GM21367 (cell line): ENCODE results near the gene MRPL17.
"Not testable (repeated sequence)": the region's sequence is repeated elsewhere in the genome, so short reads cannot be mapped to it uniquely, and the experiment has no call there.

ENCODE experiments used
- ATAC-seq: cut with Tn5 transposase; IDR thresholded peaks from one replicate; pipeline ENCODE4 v1.9.1; 2021; ENCODE audit not compliant: unreplicated experiment

The MRPL17 gene

DNA sequence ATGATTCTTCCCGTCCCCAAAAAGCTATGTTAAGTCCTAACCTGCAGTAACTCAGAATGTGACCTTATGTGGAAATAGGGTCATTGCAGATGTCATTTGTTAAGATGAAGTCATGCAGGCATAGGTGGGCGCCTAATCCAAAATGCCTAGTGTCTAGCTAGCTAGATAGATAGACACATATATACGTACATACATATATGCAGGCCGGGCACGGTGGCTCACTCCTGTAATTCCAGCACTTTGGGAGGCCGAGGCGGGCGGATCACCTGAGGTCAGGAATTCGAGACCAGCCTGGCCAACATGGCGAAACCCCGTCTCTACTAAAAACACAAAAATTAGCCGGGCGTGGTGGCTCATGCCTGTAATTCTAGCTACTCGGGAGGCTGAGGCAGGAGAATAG, 928 bp upstream of the MRPL17 start:
- ATAC-seq: not testable (repeated sequence)

DNA sequence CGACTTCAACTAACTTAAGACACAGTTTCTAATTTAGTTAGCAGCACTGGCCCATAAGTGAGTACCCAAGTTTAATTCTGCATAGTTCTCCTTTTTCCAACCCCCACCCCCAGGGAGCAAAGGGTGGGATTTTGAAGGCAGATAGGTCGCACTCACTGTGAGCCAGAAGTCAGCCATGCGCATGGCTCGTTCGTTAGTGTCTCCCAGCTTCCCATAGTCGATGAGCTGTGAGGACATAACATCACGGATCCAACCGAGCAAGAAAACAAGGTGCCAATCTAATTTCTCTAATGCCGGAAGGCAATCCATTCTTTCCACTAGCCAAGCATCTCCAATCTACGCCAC, 577 bp downstream of the MRPL17 start:
- ATAC-seq: no peak

- ATAC-seq: no peak
These were observed 1.2 kb downstream of the MRPL17 start for GRCh38 chr11:6681949-6682348.

DNA sequence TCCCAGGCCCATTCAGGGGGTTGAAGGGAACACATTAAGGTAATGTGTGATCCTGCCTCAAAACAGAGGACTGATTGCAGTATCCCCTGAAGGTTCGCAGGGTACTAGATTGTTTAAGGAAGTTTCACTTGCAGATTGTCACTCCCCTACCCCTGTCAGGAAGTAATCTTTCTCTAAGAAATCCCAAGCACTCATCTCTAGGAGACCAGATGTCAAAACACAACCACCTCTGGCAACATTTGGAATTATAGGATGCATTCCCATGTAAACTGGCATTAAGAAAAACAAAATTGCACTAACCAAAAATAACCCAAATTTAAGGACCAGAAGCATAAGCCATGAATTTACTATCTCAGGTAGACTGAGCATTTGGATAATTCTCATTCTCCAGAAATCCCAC, 1.6 kb downstream of the MRPL17 start:
- ATAC-seq: no peak

- ATAC-seq: no peak
These were observed 6.1 kb downstream of the MRPL17 start for GRCh38 chr11:6677018-6677417.

DNA sequence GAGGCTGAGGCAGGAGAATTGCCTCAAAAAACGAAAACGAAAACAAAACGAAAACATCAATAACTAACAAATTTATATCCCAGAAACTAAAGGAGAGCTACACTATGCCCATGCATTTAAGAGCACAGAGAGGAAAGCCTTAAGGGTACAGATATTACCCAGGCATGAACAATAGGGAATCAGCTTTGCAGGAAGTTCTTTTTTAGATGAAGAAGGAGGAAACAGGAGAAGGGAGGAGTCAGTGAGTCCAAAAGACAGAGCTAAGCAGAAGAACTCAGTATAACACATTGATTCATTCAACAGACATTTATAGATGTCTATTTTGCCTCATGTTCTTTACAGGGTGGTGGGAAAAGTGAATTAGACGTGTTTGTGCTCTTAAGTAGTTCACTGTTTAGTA, 8.3 kb downstream of the MRPL17 start:
- ATAC-seq: no peak

DNA sequence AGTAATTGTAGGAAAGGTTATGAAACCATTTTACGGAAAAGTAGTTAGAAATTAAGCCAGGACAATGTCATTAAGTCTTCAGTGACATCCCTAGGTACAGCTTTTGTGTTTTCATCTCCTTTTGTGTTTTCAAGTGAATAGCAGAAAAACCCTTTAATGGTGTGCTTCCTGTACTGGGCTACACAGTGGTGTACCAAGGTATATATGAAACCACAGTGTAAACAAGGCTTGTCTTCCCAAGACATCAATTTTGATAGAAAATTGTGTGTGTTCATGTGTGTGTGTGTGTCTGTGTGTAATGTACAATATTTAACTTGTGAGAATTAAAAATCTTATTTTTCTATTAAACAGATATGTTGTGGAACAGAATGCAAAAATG, 8.9 kb downstream of the MRPL17 start:
- no peak for ATAC-seq

DNA sequence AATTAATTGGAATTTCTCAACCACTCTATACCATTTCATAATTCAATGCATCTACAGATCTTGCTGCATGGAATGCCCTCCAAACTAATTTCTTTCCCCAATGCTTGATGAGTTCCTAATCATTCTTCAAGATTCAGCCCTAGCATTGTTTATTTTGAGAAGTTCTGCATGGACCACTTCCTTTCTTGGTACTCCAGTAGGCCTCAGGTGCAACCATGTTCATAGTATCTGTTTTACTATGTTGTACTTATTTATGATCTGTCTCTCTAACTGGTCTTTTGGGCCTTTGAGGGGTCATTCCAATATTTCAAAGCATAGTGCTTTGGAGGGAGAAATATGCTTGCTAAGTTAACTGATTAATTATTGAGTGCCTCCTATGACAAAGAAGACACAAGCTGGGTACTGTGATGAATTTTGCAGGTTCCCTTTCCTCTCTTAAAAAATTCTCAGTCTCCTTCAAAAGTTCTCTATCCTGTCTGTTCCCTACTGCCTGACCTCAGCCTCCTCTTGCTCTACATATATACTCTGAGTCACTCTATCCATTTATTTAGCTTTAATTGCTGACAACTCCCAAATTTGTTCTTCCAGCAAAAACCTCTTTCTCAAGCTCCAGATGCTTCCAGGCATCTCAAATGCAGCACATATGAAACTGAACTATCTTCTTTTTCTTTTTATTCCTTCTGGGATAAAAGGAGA, 9.5 kb downstream of the MRPL17 start:
- ATAC-seq: no peak

DNA sequence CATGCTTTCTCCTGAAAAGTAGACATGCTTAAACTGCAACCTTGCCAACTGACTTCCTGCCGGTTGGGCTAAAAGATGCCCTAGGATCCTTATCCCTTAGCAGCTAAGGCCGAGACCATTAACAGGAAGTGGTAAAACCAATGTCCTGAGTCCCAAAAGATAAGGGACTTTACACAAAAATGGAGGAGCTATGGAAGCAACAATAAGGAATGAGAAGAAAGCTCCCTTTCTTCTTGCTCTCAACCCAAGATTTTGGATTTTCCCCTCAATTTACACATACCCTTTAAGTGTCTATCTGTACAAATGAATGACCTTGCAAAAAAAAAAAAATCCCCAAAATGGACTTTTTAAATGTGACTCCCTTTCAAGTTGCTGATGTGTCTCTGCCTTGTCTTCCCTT, 11.1 kb downstream of the MRPL17 start:
- no peak for ATAC-seq

GRCh38 chr11:6670202-6670830, 12.8 kb downstream of the MRPL17 start:
- no peak for ATAC-seq

DNA sequence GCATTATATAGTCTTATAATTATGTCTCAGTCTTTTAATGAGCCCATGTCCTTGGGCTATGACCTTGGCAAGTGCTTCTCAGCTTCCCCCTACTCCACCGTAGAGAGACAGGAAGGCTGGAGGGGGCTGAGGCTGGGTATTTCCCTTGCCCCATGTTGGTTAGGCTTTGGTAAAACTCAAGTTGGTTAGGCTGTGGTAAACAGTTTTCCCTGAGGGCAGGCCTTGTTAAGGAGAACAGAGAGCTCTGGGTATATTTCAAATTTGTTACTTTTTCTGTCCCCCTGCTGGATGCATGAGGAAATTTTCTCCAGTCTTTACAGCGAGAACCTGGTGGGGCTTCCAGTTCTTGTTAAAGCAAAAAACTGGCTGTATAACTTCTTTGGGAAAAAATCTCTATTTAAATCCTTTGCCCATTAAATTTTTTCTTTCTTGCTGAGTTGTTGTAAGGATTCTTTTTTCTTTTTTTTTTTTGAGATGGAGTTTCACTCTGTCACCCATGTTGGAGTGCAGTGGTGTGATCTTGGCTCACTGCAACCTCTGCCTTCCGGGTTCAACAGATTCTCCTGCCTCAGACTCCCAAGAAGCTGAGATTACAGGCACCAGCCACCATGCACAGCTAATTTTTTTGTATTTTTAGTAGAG, 15.3 kb downstream of the MRPL17 start:
- no peak for ATAC-seq

GRCh38 chr11:6666302-6667183, 16.6 kb downstream of the MRPL17 start:
- no peak for ATAC-seq

DNA sequence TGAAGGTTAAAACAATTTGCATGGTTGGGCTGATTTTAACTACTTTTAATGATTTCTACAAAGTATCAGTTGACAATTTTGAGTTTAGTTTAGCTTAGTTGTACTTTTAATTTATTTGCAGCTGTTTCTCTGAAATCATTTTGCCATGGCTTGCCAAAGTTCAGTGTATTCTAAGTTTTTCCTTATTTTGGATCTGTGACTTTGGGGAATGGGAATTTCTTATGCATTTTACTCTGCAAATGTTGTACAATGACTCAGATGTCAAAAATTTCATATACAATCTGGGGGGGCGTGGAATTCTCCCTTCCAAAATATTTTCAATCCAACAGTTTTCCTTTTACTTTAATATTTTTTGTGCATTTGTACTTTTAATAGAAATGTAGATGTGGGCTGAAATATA, 18.6 kb downstream of the MRPL17 start:
- no peak for ATAC-seq

- no peak for ATAC-seq
These were observed 19.2 kb downstream of the MRPL17 start for GRCh38 chr11:6663794-6664469.

- ATAC-seq: no peak
These were observed 22.4 kb downstream of the MRPL17 start for GRCh38 chr11:6660712-6661111.

- no peak for ATAC-seq
These were observed 24.5 kb downstream of the MRPL17 start for GRCh38 chr11:6658647-6659046.

- no peak for ATAC-seq
These were observed 25.8 kb downstream of the MRPL17 start for GRCh38 chr11:6657346-6657745.

GRCh38 chr11:6656936-6657335, 26.2 kb downstream of the MRPL17 start:
- no peak for ATAC-seq

DNA sequence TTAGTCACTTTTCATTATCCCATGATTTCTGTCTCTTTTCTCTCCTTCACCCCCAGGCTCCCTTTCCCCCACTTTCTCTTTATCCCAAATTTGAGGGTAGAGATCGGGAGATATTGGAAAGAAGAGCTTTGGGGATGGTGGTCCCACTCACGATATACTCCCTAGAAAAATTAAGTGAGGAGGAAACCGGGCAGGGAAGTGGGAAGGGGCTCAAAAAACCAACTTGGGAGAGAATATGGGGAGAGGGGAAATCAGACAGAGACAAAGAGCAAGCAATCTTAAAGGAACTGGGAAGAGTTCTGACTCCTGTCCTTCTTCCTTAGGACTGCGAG, 26.6 kb downstream of the MRPL17 start:
- no peak for ATAC-seq

- no peak for ATAC-seq
These were observed 27.2 kb downstream of the MRPL17 start, which contains the start of gene DCHS1 for GRCh38 chr11:6655790-6656583. TSS of gene DCHS1 (minus strand) at chr11:6655809. CDS start at chr11:6641613, 14,196 bp downstream.
